NCI-H146 (cell line): ENCODE measurements around the gene ANGPTL5.
"Not testable (repeated sequence)": the region's sequence is repeated elsewhere in the genome, so short reads cannot be mapped to it uniquely, and the experiment has no call there.

Experiments used
- DNase-seq: peaks from one replicate; lab custom pipeline; 2025; lab: John Stamatoyannopoulos, UW

ANGPTL5 gene

GRCh38 chr11:101885631-101886030, 30.7 kb downstream of the ANGPTL5 start:
- DNase-seq = no peak

DNA sequence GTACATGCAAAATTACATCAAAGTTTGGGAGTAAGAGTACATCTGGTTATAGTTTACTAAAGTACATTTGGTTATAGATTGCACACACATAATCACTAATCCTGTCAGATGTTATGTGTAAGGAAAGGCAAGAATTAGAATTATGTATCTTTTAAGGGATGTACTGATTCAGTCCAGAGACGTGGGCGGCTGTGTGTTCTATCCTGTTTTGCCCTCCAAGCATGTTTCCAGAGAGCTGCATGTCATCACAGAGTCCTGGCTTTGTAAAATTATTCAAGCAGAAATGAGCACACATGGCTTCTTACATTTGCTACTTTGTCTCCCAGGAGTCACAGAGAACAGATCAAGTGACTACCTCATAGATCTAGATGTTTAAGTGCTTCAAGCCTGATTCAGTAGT, 34.7 kb downstream of the ANGPTL5 start:
- DNase-seq = no peak

GRCh38 chr11:101880222-101880621, 36.1 kb downstream of the ANGPTL5 start:
- DNase-seq = peak; percentile 16

GRCh38 chr11:101872171-101872882, 44.0 kb downstream of the ANGPTL5 start:
- DNase-seq = no peak

DNA sequence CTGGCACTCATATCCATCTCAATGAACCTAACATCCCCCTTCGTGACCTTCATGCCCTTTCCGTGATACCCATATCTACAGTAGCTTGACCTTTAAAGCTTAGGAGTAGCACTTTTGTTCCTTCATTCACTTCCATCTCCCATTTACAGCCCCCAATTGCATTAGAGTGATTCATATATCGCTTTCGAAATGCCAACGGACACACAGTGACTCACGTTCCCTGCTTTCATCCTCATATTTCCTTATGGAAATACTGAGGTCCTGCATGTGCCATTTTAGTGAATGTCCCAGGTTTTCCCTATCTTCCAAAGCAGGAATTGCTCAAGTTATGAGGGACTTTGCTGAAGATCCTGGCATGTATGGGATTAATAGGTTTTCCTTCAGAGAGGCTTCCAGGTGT, 45.8 kb downstream of the ANGPTL5 start:
- no peak for DNase-seq

GRCh38 chr11:101867951-101868350, 48.4 kb downstream of the ANGPTL5 start:
- no peak for DNase-seq

GRCh38 chr11:101866619-101867491, 49.5 kb downstream of the ANGPTL5 start:
- DNase-seq = no peak

DNA sequence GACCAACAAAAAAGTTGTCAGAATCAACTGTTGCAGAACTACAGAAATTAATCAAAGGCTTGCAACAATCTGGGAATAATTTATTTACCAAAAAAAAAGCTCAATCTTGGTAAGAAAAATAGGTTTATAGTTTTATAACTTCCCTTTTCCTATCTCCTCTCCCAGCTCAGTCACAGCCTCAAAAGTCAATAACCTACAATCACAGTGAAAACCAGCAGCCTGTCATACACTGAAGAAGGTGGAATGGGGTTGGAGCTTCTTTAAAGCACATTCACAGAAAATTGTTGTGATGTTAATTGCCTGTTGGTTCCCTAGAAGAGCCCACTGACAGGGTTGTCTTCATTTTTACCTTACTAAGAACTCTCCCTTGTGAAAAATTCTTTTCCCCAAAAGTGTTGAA, 52.2 kb downstream of the ANGPTL5 start:
- no peak for DNase-seq

GRCh38 chr11:101863361-101863760, 53.0 kb downstream of the ANGPTL5 start:
- no peak for DNase-seq

DNA sequence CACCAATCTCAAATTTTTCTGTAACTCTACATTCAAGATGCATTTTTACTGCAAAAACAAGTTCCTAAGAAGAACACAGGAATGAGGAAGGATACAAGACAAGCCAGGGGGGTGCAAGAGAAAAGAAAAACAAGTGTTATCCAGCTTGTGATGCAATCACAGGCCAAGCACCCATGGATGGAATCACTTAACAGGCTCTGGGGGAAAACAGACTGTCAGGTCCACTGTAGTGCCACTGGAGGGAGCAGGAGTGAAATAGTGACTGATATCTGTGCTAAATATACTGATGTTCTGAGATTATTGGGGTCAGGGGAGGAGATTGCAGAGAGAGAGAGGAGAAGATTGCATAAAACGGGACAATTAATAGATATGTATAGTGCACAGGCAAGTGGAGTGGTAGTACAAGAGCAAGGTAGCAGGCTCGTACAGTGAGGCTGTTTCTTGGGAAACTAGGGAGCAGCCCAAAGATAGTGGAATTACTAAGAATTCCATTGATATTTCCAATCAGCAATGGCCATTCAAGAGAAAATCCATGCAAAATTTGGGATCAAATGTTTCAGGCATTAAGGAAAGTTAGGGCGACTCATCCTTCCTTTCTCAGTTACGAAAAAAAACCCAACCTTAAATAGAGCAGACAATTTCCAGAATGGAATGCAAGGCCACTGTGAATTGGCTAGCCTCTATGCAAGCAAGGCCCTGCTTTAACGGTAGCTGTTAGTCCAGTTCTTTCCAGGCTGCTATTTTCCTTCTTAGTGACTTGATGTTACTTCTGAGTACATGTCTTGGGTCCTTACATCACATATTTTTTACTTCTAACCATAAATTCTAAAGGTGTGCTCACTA, 53.7 kb downstream of the ANGPTL5 start:
- DNase-seq = no peak

DNA sequence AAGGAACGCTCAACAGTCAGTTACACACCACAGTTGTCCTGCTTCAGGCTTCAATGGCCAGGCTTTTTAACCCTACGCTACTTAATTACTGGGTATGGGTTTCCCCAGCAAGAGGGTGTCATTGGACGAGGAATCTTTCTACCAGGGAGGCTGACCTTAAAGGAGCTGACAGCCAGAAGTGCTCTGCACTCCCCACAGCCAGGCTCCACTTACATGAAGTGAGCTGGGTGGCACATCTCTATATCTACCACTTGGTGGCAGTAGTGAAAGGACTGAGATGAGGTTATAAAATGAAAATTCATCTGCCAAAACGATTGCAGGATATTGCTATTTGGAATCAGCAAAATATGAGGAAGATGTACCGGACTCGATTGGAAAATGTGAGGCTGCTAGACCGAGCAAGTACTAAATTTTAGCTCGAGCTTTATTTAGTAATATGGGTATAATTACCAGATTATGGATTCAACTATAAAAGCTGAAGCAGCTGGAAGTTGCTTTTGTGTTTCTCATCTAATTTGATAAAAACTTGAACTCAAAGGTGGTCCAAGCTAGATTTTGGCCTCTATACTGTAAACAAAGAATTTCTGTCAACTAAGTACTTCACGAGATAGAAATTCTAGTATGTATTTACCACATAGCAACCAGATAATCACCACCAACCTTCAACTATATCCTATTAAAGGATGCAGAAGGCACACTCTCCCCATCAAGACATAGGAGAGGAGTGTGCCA, 55.5 kb downstream of the ANGPTL5 start:
- peak; percentile 23 for DNase-seq

GRCh38 chr11:101852260-101852659, 64.1 kb downstream of the ANGPTL5 start:
- DNase-seq = not testable (repeated sequence)

GRCh38 chr11:101848262-101848661, 68.1 kb downstream of the ANGPTL5 start:
- no peak for DNase-seq

DNA sequence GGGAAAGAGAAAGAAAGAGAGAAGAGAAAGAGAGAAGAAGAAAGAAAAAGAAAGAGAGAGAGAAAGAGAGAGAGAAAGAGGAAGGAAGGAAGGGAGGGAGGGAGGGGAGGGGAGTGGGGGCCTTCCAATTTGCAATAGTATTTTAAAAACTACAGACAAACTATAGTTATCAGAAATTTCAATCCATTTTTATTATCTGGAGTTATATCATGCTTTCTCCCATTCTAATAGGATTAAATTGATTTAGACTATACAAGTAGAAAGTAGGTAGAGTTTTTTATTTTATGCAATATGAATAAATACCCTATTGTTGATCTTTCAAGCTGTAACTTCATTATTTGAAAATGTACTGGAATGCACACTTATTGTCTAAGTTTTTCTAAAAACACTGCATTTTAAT, 71.7 kb downstream of the ANGPTL5 start:
- DNase-seq = no peak

DNA sequence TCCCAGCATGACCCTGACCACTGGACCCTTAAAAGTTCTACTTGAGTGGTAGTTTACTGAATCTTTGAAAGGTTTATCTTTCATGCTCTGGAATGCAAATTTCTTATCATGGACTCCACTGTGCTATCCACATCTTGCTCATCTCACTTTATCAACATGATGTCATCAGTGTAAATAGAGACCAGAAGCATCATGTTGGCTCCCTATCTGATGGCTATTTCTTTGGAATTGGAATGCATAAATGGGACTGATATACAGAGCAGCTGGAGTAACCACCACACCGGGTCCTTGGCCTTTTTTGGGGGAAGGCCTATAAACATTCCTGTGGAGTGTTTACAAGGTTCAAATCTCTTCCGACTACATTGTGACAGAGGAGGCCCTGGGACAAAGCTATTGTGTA, 75.6 kb downstream of the ANGPTL5 start:
- no peak for DNase-seq
